ENCODE data around the gene CDYL.

GRCh38 chr6:4892785-4893485 lies 116.7 kb downstream of the CDYL start:
- TF ChIP-seq CTCF (IDR thresholded peaks at IDR 0.05) (no peak), POLR2A (IDR thresholded peaks at IDR 0.05) (no peak)

Data from lower leg skin (tissue), 3 donors.